AG20443 (cell line): Measurements from ENCODE around the gene MCCD1.
"Not testable (repeated sequence)": the region's sequence is repeated elsewhere in the genome, so short reads cannot be mapped to it uniquely, and the experiment has no call there.

Experiments
- DNase-seq: peaks from one replicate; pipeline ENCODE4 v3.0.0; 2012; ENCODE audit warnings: low spot score, mixed read lengths

MCCD1 gene

DNA sequence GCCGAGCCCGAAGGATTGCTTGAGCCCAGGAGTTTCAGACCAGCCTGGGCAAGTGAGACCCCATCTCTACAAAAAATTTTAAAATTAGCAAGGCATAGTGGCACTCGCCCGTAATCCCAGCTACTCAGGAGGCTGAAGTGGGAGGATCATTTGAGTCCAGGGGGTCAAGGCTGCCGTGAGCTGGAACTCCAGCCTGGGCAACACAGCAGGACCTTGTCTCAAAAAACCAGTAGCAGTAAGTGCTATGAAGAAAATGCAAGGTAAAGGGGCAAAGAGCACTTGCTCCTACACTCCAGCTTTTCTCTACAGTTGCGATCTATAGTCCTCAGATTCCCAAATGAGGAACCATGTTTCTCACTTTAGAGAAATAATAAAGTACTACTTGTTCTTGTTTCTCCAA is 14.9 kb downstream of the MCCD1 start:
- no peak for DNase-seq

DNA sequence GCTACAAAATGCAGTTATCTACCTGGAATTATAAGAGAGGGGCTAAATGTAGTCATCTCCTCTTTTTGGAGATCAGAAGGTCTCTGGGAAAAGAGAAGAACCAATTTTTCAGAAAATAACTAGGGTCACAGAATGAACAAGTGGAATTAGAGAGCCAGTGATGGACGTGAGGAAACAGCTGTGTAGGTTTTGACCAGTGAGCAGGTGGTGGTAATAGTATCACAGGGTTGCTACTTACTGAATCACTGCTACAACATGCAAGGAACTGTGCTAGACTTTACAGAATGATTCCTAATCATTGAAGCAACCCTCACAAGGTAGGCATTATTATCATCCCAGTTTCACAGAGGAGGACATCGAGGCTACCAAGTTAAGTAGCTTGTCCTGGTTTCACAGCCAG is 15.9 kb downstream of the MCCD1 start:
- DNase-seq = no peak

DNA sequence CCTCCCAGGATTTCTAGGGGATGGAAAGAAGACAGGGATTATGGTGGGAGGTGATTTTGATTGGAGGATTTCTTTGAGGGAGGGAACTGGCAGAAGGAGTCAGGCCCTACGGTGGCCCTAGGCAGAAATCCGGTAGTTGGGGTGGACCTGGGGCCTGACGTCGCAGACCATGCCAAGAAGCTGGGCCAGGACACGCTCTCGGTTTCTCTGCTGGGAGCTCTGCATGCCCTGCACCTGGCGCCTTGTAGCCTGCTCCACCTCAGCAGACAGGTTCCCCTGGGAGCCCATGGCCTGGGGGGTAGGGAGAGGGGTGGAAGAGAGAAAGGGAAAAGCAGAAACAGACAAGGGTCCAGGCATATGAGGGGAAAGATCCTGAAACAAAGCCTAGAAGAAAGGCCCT is 16.5 kb downstream of the MCCD1 start:
- no peak for DNase-seq

DNA sequence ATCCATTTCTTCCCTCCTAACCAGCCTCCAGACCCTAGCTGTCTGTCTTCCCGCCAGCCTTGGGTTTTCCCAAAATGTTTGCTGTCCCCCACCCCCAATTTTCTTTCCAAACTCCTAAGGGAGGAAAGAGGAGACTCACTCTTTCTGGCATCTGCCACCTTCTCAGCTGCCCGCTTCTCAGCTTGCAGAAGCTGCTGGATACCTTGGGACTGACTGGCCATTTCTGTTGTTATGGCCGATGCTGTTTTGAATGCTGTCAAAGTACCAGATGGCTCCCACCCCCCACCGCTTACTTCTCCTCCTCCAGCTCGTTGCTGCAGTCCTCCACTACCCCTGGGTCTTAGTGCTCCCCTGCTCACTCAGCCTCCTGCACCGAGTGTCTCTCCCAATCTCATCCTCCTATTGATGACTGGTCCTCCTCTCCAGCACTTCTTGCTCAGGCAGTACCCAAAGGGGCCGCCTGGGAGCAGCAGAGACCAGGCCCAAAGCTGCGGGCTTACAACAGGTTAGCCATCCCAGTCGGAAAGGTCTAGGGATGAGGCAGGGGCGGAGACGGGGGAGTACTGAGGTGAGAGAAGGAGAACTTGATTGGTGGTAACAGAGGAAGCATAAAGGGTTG is 17.7 kb downstream of the MCCD1 start, which contains the start of gene ATP6V1G2:
ATP6V1G2 (minus strand) TSS at position 270 of the 619 bp plus-strand sequence; CDS start at position 221, 49 bp downstream.
- DNase-seq = peak; percentile 80

- peak; percentile 97 for DNase-seq
These were observed 18.4 kb downstream of the MCCD1 start, which contains the start of gene NFKBIL1 for GRCh38 chr6:31546958-31547726. Gene NFKBIL1 (plus strand): TSS chr6:31547608. CDS start chr6:31547695, 87 bp downstream.

GRCh38 chr6:31547727-31548543 is 19.2 kb downstream of the MCCD1 start:
- no peak for DNase-seq

DNA sequence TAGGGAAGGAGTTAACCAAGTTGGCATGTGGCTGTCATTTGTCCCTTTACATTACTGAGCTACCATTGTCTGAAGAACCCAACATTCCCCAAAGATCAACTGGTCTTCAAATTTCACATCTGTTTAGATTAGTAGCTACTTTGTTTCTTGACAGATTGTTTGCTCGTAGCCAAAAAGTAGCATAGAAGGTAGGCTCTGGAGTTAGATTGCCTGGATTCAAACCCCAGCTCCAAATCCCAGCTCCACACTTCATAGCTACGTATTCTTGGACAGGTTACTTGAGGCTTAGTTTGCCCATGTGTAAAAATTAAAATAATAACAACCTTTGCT is 19.7 kb downstream of the MCCD1 start:
- no peak for DNase-seq

DNA sequence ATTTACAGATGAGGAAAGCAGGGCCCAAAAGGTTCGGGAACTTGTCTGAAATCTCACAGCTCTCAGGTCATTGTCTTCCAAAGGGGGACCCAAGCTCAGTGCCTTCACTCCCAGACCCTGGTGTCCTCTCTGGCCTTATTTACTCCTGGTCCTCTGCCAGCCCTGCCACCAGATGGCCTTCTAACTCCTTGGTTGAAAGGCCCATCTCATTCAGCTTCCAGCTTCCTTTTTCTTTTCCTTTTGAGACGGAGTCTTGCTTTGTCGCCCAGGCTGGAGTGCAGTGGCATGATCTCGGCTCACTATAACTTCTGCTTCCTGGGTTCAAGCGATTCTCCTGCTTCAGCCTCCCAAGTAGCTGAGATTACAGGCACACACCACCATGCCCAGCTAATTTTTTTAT is 22.6 kb downstream of the MCCD1 start:
- DNase-seq = not testable (repeated sequence)

GRCh38 chr6:31556307-31556706 is 27.5 kb downstream of the MCCD1 start:
- DNase-seq = no peak

DNA sequence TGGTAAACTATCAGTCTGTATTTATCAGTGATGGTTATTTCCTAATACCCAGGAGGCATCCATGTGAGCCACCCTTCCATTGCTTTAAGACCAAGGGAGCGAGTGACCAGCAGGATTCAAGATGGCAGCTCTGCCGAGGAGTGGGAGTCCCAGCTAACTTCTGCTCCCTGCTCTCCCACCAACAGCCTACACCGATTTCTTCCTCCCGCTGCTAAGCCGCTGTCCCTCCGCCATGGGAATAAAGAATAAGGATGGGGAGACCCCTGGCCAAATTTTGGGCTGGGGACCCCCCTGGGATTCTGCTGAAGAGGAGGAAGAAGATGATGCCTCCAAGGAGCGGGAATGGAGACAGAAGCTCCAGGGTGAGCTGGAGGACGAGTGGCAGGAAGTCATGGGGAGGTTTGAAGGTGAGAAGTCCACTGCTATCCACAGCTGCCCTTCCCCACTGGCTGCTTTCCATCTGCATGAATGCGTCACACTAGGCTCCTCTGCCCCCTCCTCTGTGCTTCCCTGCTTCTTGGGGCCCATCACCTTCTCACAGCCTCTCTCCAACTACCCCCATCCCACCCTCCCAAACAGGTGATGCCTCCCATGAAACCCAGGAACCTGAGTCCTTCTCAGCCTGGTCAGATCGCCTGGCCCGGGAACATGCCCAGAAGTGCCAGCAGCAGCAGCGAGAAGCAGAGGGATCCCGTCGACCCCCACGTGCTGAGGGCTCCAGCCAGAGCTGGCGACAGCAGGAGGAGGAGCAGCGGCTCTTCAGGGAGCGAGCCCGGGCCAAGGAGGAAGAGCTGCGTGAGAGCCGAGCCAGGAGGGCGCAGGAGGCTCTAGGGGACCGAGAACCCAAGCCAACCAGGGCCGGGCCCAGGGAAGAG is 28.9 kb downstream of the MCCD1 start:
- DNase-seq = no peak

DNA sequence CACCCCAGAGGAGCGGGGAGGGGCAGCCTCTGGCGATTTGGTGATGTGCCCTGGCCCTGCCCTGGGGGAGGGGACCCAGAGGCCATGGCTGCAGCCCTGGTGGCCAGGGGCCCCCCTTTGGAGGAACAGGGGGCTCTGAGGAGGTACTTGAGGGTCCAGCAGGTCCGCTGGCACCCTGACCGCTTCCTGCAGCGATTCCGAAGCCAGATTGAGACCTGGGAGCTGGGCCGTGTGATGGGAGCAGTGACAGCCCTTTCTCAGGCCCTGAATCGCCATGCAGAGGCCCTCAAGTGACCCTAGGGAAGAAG is 29.5 kb downstream of the MCCD1 start:
- DNase-seq = no peak

DNA sequence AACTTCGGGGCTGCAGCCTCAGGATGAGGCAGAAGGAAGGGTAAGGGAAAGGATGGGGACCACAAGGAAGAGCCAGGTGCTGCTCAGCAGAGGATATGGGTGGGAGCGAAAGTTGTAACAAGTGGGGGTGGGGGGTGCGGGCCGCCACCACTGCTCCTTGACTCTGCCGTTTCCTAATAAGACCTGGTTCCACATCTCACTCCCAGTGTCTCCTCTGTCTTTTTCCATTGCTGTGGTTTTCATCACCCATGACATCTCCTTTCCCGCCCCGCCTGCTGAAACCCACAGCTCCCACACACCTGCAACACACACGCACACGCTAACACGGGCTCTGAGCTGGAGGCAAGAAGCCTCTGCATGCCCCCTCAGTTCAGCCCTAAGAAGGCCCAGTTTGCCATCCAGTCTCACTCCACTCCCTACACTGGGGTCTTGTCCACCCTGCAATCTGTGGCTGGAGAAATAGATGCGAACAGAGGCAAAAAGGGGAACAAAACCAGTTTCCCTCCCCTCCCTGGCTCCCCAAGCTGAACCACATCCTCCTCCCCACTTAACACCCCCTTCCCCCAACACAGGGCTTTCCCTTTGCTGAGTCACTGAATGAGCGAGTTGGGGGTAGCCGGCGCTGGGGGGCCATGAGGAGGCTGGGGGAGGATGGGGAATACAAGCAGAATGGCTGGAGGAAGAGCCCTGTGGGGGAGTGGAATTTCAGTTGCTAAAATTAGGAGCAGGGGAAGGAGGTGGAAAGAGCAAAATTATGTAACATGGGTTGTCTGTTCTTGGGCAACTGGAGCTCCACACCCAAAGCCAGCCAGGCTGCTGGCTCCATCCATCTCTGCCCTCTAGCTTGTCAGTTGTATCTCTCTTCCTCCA is 30.1 kb downstream of the MCCD1 start:
- DNase-seq = peak; percentile 51

GRCh38 chr6:31559606-31559957 is 30.8 kb downstream of the MCCD1 start:
- DNase-seq = no peak

GRCh38 chr6:31559958-31560696 is 31.4 kb downstream of the MCCD1 start:
- DNase-seq = peak; percentile 56

- no peak for DNase-seq
These were observed 31.9 kb downstream of the MCCD1 start for GRCh38 chr6:31560697-31561058.

GRCh38 chr6:31567531-31568370 is 39.0 kb downstream of the MCCD1 start:
- no peak for DNase-seq

GRCh38 chr6:31568537-31568961 is 39.8 kb downstream of the MCCD1 start:
- no peak for DNase-seq

GRCh38 chr6:31569861-31570536 is 41.2 kb downstream of the MCCD1 start:
- DNase-seq = no peak
